Measurements from ENCODE around the gene POSTN.
A peak's percentile ranks its signal among the peaks of the same experiment; 100 is the strongest.

Gene POSTN, protein sequence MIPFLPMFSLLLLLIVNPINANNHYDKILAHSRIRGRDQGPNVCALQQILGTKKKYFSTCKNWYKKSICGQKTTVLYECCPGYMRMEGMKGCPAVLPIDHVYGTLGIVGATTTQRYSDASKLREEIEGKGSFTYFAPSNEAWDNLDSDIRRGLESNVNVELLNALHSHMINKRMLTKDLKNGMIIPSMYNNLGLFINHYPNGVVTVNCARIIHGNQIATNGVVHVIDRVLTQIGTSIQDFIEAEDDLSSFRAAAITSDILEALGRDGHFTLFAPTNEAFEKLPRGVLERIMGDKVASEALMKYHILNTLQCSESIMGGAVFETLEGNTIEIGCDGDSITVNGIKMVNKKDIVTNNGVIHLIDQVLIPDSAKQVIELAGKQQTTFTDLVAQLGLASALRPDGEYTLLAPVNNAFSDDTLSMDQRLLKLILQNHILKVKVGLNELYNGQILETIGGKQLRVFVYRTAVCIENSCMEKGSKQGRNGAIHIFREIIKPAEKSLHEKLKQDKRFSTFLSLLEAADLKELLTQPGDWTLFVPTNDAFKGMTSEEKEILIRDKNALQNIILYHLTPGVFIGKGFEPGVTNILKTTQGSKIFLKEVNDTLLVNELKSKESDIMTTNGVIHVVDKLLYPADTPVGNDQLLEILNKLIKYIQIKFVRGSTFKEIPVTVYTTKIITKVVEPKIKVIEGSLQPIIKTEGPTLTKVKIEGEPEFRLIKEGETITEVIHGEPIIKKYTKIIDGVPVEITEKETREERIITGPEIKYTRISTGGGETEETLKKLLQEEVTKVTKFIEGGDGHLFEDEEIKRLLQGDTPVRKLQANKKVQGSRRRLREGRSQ

DNA sequence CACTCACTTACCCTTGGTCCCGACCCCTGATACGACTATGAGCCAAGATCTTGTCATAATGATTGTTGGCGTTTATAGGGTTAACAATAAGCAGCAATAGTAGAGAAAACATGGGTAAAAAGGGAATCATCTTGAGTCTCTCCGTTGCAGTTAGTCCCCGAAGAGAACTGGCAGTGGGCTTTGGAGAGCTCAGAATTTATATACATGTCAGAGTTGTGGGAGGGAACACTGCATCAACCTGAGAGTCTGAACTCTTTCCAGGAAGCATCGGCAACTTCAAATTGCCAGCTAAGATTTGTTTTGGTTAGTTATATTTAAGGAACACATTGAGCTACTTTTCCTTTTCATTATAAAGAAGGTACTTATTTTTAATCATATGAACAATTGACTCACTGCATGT, at the start of gene POSTN:
POSTN (minus strand) TSS at position 172 of the 400 bp plus-strand sequence; CDS start at position 130, 42 bp downstream.
- DNase-seq (ENCODE audit: low read depth, low spot score) = no peak

DNA sequence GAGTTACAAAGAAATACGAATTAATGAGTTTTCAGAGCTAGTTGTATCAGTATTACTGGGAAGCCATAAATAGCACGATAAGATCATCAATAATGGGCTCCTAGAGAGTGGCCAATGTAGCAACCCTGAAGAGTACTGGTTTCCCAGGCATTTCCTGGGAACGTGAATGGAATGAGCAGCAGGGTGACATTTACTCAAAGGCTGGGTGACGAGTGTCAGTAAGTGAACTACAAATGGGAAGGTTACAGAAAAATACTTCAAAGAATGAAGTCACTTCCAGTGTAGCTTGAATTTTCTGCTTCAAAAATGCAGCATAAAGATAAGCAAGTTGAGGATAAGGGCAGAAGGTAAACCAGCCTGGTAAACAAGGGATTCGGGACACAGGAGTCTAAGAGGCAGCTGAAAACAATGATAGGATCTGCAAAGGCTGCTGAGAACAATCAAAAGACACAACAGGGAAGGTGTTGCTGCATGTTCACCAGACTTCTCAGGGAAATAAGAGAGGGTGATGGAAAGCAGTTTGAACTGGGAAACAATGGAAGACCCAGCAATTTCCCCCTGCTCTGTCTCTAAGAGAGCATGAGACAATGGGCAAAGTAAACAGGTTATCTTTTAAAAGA, 48.6 kb upstream of the POSTN start:
- DNase-seq (ENCODE audit: low read depth, low spot score) = peak; percentile 32

DNA sequence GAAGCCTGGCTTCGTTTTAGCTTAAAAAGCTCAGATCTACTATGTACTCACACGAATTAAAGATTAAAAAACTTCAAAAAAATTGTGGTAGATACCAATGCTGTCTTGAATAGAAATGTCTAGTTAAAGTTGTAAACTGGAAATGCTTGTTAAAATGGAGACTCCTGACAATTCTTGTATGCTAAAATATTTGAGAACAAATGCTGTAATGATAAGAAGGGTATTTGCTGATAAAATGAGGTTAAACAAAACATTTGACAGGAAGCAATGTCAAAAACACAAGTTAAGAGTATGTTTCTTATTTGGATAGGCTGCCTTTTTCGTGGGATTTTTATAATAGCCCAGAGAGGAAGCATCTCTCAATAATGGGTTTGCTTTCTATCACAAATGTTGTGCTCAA, 48.0 kb upstream of the POSTN start:
- no peak for DNase-seq (ENCODE audit: low read depth, low spot score)

DNA sequence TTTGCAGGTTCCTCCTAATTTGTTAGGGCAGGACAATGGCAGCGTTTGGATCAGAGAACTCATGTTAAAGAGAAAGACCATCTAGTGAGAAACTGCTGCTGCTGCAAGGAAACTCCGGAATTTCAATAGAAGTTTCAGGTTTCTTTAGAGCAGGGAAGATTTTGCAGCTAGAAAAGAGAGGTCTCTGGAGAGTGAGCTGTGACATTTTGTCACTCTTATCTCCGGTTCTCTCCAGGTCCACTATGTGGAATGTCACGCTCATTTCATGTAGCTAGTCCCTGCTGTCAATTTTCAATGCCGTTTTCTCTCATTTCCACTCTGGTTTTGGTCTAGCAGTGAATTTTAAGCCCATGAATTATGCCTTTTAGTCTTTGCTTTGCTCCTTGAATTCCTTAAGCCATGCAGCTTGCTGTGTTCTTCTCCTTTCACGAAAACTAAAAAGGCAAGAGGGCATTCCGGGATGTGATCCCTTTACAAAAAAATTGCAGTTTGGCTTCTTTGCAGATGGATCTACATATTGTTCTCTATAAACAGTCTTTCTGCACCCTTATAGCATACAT, 46.7 kb upstream of the POSTN start:
- no peak for DNase-seq (ENCODE audit: low read depth, low spot score)

DNA sequence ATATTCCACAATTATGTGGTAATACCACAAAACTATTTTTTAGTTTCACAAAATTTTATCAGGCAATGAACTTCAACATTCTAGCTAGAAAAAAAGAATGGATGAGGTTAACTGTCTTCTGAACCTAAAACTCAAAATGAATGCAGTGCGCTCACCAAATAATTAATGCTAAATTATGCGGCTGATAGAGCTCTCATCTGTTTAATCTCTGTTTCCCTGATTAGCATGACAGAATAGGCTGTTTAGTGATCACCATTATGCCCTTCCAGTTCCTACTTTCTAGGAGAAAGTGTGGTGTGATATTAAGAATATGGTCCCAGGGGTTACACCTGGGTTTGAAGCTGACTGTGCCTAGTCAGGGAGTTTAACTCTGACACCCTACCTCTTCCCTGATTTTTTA, 42.8 kb upstream of the POSTN start:
- no peak for DNase-seq (ENCODE audit: low read depth, low spot score)

DNA sequence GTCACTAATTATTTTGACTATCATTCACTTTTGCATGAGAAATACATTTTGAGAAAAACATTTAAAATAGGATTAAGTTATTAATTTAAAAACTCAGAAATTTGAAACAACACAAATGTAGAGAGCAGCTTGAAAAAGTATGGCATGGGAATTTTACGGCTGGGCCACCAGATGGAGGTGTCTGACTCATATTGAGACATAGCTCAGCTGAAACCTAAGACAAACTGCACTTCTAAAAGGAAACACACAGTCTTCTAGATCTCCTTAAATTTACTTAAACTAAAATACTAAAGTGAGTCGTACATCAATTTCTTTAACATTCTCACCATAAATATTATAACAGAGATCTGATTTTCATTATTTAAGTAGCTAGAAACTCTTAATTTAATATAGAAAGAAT, 41.9 kb upstream of the POSTN start:
- DNase-seq (ENCODE audit: low read depth, low spot score) = no peak

DNA sequence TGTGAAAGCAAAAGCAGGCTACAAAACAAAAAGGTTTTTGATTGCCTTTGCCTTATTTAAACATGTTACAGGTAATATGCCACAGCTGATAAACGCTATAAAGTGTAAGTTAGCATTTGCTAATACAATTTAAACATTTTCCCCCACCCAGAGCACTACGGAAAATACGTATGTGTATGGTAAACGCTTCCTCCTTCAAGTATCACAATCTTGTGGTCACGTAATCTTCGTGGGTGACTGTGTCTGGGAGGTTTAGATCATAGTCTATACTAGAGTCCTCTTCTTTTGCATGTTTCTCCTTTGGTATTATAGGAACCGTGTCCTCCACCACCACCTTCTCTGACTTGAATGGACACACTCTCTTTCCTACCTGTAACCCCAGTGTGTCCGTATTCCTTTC, 38.1 kb upstream of the POSTN start:
- DNase-seq (ENCODE audit: low read depth, low spot score) = no peak

DNA sequence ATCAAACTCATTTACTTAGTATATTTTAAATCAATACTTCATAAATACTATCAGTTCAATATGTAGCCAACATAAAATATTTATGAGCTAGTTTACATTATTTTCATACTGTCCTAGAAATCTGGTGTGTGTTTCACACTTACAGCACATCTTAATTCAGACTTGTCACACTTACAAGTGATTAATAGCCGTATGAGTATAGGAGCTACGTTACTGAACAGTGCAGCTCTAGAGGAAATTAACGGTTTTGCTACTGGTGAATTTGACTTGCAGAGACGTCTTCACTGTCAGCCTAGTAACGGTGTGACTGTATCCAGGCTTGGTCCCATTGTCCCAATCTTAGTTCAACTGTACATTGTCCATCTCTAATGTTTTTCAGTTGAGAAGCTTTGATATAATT, 33.7 kb upstream of the POSTN start:
- DNase-seq (ENCODE audit: low read depth, low spot score) = no peak

DNA sequence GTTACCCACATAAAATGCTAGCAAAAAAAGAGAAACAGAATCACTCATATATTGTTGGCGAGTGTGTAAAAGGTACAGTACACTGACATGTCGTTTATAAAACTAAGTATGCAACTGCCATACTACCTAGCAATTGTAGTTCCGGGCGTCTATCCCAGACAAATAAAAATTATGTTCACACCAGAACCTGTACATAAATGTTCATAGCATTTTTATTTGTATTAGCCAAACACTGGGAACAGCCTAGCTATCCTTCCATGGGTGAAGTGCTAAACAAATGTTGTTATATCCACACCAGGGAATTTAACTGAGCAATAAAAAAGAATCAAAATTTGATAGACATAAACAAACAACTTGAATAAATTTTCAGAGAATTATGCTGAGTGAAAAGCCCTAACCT, 28.9 kb upstream of the POSTN start:
- DNase-seq (ENCODE audit: low read depth, low spot score) = no peak

DNA sequence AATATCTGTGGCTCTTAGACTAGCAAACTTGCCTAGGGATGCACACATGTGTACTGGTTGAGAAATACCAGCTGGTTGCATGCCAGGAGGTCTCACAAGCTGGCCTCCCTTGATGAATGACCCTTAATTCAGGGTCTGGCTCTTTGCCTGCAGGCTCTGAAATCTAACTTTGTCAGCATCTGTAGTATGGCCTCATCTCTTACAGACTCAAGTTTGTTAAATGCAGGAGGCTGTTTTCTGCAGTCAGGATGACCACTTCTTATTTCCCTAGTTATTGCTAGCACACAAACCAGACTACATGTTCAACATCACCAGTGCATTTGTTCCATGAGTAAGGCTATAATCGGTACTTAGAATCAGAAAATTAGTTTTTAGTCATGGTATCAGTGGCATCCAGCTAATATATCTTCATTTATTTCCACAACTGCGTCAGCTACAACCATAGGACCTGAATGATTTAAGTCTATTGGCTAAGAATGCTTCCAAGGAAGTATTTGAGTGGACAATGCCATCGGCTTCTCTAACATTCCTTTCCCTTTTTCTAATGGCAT, 23.3 kb upstream of the POSTN start:
- peak; percentile 7 for DNase-seq (ENCODE audit: low read depth, low spot score)

DNA sequence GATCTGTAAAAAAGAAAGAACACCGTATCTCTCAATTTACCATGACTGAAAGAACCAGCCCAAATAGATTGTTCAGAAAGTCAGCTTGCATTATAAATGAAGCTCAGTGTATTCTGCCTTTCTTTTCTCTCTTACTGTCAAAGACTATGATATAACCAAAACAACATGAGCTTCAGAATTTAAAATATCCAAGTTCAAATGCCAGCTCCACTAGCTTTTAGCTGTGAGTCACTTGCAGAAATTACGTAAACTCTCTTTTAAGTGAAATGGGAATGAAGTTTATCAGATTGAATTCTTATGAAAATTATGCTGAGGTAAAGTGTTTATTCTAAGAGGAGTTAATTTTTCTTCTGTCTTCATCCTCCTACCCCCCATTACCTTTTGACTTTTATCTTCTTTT, 20.0 kb upstream of the POSTN start:
- DNase-seq (ENCODE audit: low read depth, low spot score) = no peak

DNA sequence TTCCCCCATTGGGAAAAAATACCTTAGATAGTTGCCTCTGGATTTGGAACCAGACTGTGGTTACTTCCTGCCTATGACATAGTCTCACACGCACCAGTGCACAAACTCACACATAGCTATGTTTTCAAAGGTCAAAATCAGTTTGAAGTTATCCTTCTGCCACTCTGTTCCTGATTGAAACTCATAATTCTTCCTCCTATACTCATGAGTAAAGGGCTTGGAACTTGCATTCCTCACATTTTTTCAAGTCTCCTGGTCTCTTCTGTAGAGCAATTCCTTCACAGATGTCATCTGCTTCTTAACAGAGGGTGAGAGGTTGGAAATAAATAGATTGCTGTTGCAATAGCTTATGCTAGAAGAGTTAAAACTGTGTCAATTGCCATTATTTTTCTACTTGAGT, 18.6 kb upstream of the POSTN start:
- peak; percentile 3 for DNase-seq (ENCODE audit: low read depth, low spot score)

DNA sequence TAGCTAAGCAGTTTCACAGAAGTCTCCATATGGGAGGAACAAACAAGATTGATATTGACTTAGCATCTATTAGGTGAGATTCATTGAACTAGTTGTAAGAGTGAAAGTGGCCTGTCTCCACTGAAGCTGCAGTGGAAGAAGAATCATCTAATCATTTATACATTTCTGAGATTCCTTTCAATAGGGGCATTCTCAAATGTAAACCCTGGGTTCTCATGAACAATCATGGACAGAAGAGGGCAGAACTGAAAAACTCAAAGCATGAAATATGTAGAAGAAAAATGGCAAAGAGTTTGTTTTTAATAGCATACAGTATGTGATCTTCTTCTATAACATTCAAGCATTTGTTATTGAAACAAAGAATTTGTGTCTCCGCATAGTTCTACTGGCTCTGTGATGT, 17.6 kb upstream of the POSTN start:
- no peak for DNase-seq (ENCODE audit: low read depth, low spot score)

DNA sequence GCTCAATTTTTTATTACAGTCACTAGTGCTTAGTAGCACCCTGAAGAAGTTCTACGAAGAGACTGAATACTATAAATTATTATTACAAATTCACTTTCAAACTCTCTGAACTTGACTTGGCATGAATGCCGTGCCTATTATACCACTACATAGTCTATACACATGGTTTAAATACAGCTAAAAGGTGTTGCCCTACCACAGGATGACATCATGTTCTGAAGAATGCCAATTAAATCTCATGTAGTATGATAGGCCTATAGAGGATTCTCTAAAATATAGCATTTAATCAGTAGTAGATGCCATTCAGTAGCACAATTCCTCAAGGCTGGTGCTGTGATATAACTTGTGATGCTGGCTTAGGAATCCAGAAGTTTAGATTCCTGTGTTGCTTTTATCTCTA, 16.7 kb upstream of the POSTN start:
- no peak for DNase-seq (ENCODE audit: low read depth, low spot score)

DNA sequence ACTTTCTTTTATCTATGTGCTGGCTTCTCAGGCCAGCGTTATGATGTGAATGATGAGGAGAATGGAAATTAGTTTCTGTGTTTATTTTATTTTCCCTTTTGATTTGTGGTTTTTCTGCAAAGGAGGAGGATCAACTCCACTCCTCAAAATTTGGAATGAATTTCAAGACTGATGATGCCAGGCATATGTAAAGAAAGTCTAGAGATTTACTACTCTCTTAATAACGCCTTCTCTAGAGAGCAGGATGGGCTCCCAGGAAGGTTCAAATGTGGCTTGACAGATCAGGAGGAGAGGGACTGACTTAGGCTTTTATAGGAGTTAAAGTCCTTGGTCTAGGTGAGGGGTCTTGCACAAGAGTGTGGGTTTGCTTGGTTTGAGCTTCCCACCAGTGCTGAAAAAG, 15.1 kb upstream of the POSTN start:
- DNase-seq (ENCODE audit: low read depth, low spot score) = no peak

DNA sequence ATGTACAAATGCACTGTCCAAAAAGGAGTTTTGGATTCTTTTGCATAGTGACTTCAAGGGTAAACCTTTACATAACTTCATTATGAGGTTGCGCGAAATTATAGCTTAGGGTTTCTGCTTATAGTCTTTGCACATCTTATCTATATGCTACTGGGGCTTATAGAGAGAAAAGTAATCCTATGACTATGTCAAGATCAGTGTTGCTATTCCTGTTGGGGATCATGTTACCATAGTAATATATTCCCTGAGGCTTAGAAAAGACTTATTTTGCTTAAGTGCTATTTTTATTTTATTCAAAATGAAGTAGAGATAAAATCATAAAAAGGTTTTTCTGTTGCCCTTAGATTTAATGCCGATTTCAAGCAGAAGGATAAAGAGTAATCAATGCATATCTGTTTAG, 14.7 kb upstream of the POSTN start:
- DNase-seq (ENCODE audit: low read depth, low spot score) = no peak

DNA sequence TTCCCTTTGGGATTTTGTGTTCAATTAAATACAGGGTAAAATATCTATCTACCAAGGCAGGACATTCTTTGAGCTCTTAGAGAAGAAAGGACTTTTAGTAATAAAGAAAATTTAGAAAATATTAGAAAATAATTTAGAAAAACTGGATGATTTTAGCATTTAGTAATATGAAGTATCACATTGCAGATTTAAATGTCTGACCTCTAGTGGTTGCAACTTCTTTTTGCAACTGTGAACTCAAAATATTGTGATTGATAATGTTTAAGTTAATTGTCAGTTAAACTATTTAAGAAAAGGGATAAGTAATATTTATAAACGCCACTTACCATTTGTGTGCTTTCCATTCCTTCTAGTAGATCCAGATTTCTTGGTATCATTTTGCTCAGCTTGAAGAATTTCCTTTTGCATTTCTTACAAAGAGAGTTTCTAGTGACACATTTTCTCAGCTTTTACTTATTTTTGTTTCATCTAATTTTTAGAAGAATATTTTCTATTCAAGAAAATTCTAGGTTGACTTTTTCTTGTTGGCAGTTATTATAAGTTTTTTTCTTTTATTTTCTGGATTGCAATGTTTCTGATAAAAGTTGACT, 10.3 kb upstream of the POSTN start:
- no peak for DNase-seq (ENCODE audit: low read depth, low spot score)

DNA sequence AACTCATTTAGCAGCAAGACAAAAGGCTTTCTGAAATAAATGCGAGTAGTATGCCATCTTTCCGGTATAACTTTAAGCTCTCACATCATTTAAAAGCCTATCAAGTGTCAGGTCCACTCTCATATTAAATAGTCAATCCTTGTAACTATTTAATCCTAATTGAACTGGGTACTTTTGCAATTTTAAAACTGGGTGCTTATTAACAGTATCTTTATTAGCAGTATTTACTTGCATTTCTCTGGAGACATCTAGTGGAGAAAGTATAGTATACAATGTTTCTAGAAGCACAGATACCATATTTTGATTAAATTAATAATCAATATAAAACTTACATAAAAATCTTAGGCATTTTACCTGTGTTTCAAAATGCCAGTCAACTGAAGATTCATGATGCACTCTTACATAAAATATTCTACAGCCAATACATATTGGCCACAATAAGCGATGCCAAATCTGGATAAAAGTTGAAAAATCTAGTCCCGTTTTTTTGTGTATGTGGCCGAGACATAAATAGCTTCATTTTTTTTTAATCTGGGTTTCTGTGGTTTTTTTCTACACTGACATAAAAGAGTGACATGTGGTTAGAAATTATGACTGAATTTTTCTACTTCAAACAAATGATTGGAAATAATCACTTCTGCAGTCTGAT, 4.3 kb upstream of the POSTN start:
- DNase-seq (ENCODE audit: low read depth, low spot score) = no peak

DNA sequence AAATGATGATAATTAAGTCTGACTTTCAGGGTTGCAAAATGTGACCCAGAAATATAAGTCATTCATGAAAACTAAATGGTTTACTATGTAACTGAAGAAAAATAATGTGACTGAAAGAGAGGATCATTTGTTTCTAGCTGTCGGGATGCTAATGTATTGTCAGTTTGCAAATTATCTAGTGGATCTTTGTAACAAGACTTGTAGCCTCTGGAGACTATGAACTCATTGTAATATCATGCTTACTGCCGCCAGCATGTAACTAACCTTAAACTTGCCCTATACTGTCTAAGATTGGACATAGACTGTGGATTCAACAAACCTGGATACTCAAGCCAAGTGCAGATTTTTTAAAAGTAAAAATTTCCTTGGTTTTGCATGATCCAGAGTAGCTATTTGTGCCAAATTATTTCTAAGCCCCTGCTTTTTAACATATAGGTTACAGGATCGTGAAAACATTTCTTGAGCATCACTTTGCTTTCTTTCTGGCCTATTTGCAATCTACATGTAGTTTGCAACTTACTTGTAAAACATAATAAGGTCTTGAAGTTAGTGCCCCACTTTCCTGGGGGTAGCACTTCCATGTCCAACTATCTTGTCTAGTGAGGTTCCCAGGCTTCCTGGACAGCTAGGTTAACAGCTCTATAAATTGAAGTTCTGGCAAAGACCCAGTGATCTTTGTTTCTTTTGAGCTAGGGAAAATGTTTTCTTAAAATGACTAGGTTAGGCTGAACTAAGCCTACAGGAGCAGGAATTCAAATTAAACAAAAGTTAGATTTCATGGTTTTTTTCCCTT, 3.3 kb upstream of the POSTN start:
- DNase-seq (ENCODE audit: low read depth, low spot score) = no peak

DNA sequence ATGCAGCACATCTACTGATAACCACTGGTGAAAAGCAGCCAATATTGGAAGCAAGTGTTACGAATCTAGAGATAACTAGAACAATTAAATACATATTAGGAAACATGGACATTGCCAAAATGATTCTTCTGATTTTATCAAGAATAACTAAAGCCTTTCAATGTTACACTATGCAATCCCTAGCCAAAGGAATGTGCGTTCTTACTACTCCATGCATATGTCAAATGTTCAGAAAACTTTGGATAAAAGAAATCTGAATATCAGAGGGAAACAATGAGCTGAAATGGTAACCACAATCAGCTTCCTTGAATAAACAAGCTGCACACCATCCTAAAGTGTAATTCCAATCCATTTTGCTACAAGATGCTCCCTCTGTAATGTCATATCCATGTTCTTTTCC, 951 bp upstream of the POSTN start:
- no peak for DNase-seq (ENCODE audit: low read depth, low spot score)

Measured in ELF-1 (cell line).